Measurements from ENCODE around the gene ULK4. TPM values are rescaled to one million over a fixed set of nuclear protein-coding genes. Genes with fewer than 3 reads are reported as not detected.
"Not testable (repeated sequence)": the region's sequence is repeated elsewhere in the genome, so short reads cannot be mapped to it uniquely, and the experiment has no call there.

The ULK4 gene
- total and polyA plus RNA-seq, 12 donors = 1.6 to 24.5 (median 6.9) TPM

- H3K36me3 ChIP-seq (replicated peaks in 1 of 2) = no peaks in the 10 kb centered on the region
- H3K4me1 ChIP-seq (replicated peaks in 1 of 2) = peaks cover 0 to 13% of the 10 kb centered on the region in 2 donors
- WGBS, 4 donors = 49 to 68% (median 50%) methylated on average over 2 of the region's 2 CpGs
- no peak overlapping the region for H3K4me3 ChIP-seq
- H3K9me3 ChIP-seq (replicated peaks in 1 of 3) = no peaks in the 10 kb centered on the region
- H3K27me3 ChIP-seq = no peaks in the 10 kb centered on the region
- DNase-seq = no peak
- no peak overlapping the region for H3K27ac ChIP-seq
- TF ChIP-seq POLR2A (IDR thresholded peaks at IDR 0.05) = no peak
- TF ChIP-seq CTCF (IDR thresholded peaks at IDR 0.05) = no peak
- intact Hi-C loops (cut with DNase I) = no loop called here
Observed at GRCh38 chr3:41462103-41462691, 499.7 kb downstream of the ULK4 start.

GRCh38 chr3:41460736-41461135 is 501.2 kb downstream of the ULK4 start:
- TF ChIP-seq CTCF (IDR thresholded peaks at IDR 0.05) = no peak
- TF ChIP-seq POLR2A (IDR thresholded peaks at IDR 0.05) = no peak
- H3K4me3 ChIP-seq = no peak overlapping the region
- H3K27ac ChIP-seq = no peak overlapping the region
- WGBS, 4 donors = 96 to 99% (median 97%) methylated on average over 4 of the region's 4 CpGs
- no peaks in the 10 kb centered on the region for H3K9me3 ChIP-seq (replicated peaks in 1 of 3)
- no peaks in the 10 kb centered on the region for H3K27me3 ChIP-seq
- H3K4me1 ChIP-seq (replicated peaks in 1 of 2) = peaks cover 0 to 13% of the 10 kb centered on the region in 2 donors
- DNase-seq = no peak
- H3K36me3 ChIP-seq (replicated peaks in 1 of 2) = no peaks in the 10 kb centered on the region
- intact Hi-C loops (cut with DNase I) = no loop called here

GRCh38 chr3:41457176-41457575 is 504.7 kb downstream of the ULK4 start:
- Histone ChIP-seq H3K36me3 (replicated peaks in 1 of 2) (no peaks in the 10 kb centered on the region), H3K4me1 (replicated peaks in 1 of 2) (no peaks in the 10 kb centered on the region), H3K27me3 (no peaks in the 10 kb centered on the region), H3K9me3 (replicated peaks in 1 of 3) (no peaks in the 10 kb centered on the region), H3K27ac (no peak overlapping the region), H3K4me3 (no peak overlapping the region)
- intact Hi-C loops (cut with DNase I) = no loop called here
- no peak for DNase-seq
- TF ChIP-seq POLR2A (IDR thresholded peaks at IDR 0.05) (no peak), CTCF (IDR thresholded peaks at IDR 0.05) (no peak)
- 73 to 94% (median 75%) methylated on average over 4 of the region's 4 CpGs for WGBS, 4 donors

- H3K27ac ChIP-seq = no peak overlapping the region
- H3K4me3 ChIP-seq = no peak overlapping the region
- intact Hi-C loops (cut with DNase I) = no loop called here
- no peak for DNase-seq
- H3K27me3 ChIP-seq = no peaks in the 10 kb centered on the region
- H3K9me3 ChIP-seq (replicated peaks in 1 of 3) = no peaks in the 10 kb centered on the region
- TF ChIP-seq POLR2A (IDR thresholded peaks at IDR 0.05) = no peak
- 96 to 100% (median 98%) methylated on average over 2 of the region's 2 CpGs for WGBS, 4 donors
- no peaks in the 10 kb centered on the region for H3K4me1 ChIP-seq (replicated peaks in 1 of 2)
- H3K36me3 ChIP-seq (replicated peaks in 1 of 2) = no peaks in the 10 kb centered on the region
Observed at GRCh38 chr3:41456162-41456561, 505.7 kb downstream of the ULK4 start.

- H3K9me3 ChIP-seq (replicated peaks in 1 of 3); H3K27me3 ChIP-seq; intact Hi-C loops (cut with DNase I); H3K36me3 ChIP-seq (replicated peaks in 1 of 2); H3K4me3 ChIP-seq; H3K27ac ChIP-seq; DNase-seq; H3K4me1 ChIP-seq (replicated peaks in 1 of 2): not testable (repeated sequence)
- 94 to 97% (median 94%) methylated on average over 1 of the region's 1 CpG for WGBS, 4 donors
Observed at GRCh38 chr3:41453618-41454017, 508.3 kb downstream of the ULK4 start.
